G401 (cell line): ENCODE data around the gene ZBTB11. TPM values are rescaled to one million over a fixed set of nuclear protein-coding genes. Genes with fewer than 3 reads are reported as not detected.
"Not testable (repeated sequence)": the region's sequence is repeated elsewhere in the genome, so short reads cannot be mapped to it uniquely, and the experiment has no call there.

ENCODE experiments used
- DNase-seq: peaks from one replicate; pipeline ENCODE4 v3.0.0-alpha.2; 2015; ENCODE audit warnings: low spot score
- in situ Hi-C: cut with HindIII; loops from 2 replicates; pipeline ENCODE4 v1.10.0; 2016; ENCODE audit warnings: low sequenced_read_pairs, mixed read lengths
- total RNA-seq: library from RNA; depleted of rRNA; stranded (reverse); fragments of >200 nt; shearing (Covaris generic); gene quantifications from 2 replicates; pipeline ENCODE4 v1.2.3, GENCODE V29; 2014

The ZBTB11 gene
- total RNA-seq, 1 experiment from 2014 or later: 20.0 TPM

DNA sequence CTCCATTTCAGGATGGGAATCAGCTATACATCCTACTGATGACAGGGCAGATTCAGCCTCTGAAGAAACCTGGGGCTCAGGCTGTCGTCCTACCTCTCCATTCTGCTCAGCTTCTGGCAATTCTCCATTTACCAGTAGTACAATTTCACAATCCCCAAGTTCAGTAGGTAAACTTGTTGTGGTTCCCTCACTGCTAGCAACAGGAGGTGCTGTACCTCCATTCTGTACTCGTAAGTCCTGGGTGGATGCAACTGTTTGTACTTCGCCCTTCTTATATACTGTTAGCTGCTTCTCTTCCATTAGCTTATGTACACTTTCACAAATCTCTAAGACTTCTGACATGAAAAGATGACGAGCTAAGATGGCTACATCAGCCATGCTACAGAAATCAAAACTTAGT is 11.6 kb downstream of the ZBTB11 start:
- no peak for DNase-seq
- in situ Hi-C loops: no loop called here

DNA sequence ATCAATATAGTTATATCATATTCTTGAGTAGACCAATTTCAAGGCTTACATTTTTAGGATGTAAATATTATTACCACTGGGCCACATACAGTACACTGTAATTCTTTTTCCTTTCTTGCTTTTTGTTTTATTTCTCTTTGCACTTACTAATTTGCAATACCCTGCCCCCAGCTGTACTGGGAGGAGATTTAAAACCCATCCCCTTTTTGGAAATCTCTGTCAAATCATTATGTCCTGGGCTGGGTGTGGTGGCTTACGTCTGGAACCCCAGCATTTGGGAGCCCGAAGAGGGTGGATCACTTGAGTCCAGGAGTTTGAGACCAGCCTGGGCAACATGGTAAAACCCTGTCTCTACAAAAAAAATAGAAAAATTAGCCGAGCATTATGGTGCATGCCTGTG is 16.2 kb downstream of the ZBTB11 start:
- in situ Hi-C loops: no loop called here
- no peak for DNase-seq

DNA sequence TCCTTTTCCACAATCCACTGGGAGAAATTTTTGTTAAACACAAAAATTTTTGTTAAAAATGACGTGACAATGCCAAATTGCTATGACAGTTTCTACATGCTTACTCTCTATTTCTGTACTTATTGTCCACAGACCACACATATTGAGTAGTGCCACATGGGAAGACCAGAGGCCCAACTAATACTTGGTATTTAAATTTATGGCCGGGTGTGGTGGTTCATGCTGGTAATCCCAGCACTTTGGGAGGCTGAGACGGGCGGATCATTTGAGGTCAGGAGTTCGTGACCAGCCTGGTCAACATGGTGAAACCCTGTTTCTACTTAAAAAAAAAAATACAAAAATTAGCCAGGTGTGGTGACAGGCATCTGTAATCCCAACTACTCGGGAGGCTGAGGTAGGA is 20.3 kb downstream of the ZBTB11 start:
- in situ Hi-C loops: no loop called here
- no peak for DNase-seq

DNA sequence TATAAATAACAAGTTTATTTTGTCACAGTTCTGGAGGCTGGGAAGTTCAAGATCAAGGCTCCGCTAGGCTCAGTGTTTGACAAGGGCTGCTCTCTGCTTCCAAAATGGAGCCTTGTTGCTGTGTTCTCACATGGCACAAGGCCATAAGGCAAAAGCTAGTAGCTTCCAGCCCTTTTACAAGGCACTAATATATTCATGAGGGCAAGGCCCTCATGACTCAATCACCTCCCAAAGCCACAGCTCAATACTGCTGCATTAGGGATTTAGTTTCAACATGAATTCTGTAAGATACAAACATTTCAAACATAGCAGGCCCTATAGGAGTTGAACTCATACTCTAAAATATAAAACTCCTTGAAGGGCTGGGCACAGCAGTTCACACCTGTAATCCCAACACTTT is 30.2 kb downstream of the ZBTB11 start:
- in situ Hi-C loops: no loop called here
- no peak for DNase-seq

- in situ Hi-C loops: no loop called here
- no peak for DNase-seq
These were observed 32.9 kb downstream of the ZBTB11 start for GRCh38 chr3:101643861-101644613.

DNA sequence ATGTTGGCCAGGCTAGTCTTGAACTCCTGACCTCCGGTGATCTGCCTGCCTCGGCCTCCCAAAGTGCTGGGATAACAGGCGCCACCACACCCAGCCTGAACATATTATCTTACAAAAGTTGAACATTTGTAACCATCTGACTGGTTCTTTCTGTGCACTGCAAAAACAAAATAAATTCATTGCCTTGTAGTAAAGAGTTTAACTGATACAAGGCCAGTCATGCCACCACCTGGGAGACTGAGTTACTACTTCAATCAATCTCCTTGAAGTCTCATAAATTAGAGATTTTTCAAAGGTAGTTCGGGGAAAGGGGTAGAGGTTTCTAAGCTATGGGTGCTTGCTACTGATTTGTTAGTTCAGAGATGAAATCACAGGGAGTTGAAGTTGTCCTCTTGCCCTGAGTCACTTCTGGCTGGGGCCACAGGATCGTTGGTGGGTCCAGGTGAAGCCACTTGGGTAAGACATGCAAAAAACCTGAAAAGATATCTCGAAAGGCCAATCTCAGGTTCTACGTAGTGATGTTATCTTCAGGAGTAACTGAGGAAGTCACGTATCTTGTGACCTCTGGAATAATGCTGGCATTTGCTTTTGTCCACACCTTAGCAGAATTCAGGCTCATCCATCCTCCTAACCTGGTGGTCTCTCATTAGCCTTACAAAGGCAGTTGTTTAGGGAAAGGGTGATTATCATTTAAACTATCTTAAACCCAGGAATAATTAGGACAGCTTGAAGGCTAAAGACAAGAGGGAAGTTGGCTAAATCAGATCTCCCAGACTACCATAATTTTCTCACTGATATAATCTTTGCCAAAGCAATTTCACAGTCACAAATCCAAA is 33.7 kb downstream of the ZBTB11 start:
- in situ Hi-C loops: no loop called here
- no peak for DNase-seq

- DNase-seq: no peak
- in situ Hi-C loops: no loop called here
These were observed 34.5 kb downstream of the ZBTB11 start for GRCh38 chr3:101642441-101642840.

- DNase-seq, in situ Hi-C loops: not testable (repeated sequence)
These were observed 35.4 kb downstream of the ZBTB11 start for GRCh38 chr3:101641397-101642115.

DNA sequence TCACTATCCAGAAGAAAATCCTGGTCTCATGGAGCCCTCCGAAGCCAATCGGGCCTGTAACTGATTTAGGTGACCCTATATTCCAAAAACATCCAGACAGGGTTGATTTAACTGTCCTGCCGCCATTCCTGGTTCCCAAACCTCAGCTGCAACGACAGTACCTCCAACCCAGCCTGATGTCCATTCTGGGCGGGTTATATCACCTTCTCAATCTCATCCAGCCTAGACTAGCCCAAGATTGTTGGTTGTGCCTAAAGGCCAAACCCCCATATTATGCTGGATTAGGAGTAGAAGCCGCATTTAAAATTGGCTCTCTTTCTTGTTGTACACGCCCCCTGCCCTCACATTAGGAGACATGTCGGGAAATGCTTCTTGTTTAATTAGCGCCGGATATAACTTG is 36.7 kb downstream of the ZBTB11 start:
- no peak for DNase-seq
- in situ Hi-C loops: no loop called here

GRCh38 chr3:101639280-101639963 is 37.5 kb downstream of the ZBTB11 start:
- in situ Hi-C loops: no loop called here
- DNase-seq: no peak

DNA sequence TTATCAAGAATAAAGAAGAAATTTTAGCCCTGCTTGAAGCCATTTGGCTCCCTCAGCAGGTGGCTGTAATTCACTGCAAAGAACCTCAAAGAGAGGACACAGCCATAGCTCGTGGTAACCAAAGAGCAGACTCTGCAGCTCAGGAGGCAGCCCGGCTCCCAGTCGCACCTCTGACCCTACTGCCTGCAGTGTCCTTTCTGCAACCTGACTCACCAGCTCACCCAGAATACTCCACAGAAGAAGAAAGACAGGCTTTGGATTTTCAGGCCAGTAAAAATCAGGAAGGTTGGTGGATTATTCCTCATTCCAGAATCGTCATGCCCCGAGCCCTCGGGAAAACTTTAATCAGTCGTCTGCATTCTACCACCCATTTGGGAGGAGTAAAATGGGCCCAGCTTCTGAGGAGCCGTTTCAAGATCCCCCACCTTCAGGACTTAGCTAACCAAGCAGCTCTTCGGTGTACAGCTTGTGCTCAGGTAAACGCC is 38.6 kb downstream of the ZBTB11 start:
- DNase-seq: no peak
- in situ Hi-C loops: no loop called here

DNA sequence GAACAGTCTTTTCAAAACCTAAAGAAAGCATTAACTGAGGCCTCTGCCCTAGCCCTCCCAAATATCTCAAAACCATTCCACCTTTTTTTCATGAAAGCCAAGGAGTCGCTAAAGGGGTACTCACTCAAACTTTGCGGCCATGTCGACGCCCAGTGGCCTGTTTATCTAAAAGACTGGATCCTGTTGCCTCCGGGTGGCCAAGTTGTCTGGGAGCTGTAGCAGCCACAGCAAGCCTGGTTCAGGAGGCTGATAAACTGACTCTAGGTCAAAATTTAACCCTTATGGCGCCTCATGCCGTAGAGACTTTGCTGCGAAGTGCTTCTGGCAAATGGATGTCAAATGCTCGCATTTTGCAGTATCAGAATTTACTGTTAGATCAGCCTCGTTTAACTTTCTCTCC is 39.5 kb downstream of the ZBTB11 start:
- DNase-seq: no peak
- in situ Hi-C loops: no loop called here

- in situ Hi-C loops: no loop called here
- peak; percentile 12 for DNase-seq
These were observed 40.8 kb downstream of the ZBTB11 start for GRCh38 chr3:101635954-101636798.

- no peak for DNase-seq
- in situ Hi-C loops: no loop called here
These were observed 41.6 kb downstream of the ZBTB11 start for GRCh38 chr3:101635345-101635744.

- DNase-seq: no peak
- in situ Hi-C loops: no loop called here
These were observed 42.2 kb downstream of the ZBTB11 start for GRCh38 chr3:101634591-101635196.

DNA sequence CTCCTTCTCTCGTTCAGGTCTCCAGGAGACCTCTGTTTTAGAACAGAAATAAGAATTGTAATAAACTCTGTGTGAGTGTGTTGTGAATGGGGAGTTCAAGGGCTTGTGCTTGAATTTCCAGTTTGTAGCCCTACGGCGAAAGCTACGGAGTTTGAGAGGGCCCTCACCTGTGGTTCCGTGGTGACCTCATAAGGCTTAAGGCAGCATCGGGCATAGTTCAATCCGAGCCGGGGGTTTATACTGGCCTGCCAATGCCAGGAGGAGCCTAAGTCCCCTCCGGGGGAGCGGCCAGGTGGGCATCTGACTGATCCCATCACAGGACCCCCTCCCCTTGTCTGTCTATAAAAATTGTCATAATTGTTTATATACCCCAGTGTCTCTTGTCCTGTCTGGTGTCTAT is 43.7 kb downstream of the ZBTB11 start:
- no peak for DNase-seq
- in situ Hi-C loops: no loop called here

DNA sequence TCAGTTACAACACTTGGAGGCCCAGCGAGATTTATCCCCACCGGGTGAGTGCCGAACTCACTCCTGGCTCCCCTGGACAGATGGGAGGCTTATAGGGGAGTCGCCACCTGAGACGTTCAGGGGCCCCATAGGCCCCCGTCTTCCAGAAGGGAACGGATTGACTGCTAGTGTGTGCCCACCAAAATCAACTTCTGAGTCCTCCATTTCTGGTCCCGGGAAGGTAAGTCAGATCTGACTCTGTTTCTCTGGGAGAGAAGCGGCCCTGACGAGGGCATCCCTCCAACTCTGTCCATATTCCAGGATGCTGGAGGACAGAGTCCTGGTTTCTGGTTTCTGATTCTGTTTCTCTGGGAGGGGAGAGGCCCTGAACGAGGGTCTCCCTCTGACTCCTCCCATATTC is 44.3 kb downstream of the ZBTB11 start:
- in situ Hi-C loops: no loop called here
- no peak for DNase-seq

DNA sequence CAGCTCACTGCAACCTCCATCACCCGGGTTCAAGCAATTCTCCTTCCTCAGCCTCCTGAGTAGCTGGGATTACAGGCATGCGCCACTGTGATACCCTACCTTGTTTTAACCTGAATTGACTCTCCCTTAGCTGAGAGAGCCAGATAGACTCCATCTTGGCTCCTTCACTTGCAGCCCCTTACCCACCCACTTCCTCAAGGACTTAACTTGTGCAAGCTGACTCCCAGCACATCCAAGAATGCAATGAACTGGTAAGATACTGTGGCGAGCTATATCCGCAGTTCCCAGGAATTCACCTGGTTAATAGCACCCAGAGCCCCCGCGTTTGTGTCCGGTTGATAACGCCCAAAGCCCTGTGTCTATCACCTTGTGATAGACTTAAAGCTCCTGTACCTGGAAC is 45.0 kb downstream of the ZBTB11 start:
- DNase-seq, in situ Hi-C loops: not testable (repeated sequence)
